Measurements from ENCODE around the gene PLCG2.
"Not testable (repeated sequence)": the region's sequence is repeated elsewhere in the genome, so short reads cannot be mapped to it uniquely, and the experiment has no call there.

Gene PLCG2

DNA sequence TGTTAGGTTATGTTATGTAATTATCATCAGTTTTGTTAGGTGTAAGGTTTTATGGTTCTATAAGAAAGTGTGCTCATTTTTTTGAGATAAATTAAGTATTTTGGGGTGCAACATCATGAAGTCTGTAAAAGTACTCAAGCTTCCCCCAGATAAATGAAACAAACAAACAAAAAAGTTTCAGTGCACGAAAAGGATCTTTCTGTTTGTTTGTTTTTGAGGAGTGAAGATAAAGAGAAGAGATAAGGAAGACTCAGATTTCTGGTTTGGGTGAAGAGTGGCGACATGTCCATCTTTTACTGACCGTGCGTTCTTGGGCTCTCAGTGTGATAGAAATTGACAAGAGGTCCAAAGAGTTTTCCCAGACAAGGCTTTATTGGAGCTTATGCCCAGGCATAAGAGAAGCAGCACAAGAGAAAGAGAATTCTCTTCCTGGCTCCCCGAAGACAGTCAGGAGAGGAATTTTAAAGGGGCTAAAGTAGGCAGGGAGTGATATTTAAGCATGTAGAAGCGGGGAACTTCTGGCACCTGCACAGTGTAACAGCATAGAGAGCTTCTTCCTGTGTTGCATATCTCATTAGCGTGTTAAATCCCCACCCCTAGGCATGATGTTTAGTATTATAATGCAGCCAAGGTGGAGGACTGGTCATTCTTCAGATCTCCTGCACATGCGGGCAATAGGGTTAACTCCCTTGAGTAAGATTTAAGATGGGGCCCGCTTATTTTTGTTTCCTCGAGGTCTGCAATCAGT lies 71.3 kb downstream of the PLCG2 start:
- DNase-seq: no peak

DNA sequence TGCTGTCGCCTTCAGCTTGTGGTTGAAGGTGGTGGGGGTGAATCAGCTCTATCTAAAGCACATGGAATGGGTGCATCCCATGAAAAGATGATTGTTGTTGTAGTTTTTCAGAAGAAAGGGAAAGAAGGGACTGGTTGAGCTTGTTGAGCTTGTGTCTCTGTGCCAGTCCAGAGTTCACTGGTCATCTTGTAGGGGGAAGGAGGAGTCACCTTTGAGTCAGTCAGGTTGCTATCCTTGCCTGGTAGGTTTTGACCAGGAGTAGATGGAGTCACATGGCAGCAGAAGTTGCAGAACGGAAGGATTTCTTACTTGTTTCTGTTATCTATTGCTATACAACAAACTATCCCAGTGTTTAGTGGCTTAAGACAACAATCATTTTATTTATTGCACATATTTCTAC lies 73.3 kb downstream of the PLCG2 start:
- DNase-seq: no peak

DNA sequence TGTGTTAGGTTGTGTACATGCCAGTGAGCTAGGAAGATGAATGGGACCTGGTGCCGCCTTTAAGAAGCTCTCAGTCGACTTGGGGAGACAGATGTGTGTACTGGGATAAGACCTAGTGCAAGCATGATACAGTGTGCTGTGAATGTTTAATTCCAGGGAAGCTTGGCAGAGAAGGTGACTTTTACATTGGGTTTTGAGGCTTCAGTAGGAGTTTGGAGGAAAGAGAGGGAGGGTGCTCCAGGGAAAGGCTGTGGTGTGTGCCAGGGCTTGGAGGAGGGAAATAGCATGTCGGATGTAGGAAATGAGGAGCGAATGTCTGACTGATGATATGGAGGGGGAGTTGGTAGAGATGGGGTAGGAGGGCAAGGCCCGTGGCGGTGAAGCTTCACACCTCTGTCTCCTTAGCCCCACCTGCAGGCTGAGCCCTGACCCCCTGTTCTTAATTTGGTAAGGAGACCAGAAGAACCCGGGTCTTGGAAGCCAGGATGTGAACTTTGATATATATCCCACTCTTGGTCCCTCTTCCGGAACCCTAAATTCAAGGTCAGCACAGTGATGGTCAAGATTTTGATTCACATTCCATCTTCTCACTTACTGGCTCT lies 76.6 kb downstream of the PLCG2 start:
- no peak for DNase-seq

DNA sequence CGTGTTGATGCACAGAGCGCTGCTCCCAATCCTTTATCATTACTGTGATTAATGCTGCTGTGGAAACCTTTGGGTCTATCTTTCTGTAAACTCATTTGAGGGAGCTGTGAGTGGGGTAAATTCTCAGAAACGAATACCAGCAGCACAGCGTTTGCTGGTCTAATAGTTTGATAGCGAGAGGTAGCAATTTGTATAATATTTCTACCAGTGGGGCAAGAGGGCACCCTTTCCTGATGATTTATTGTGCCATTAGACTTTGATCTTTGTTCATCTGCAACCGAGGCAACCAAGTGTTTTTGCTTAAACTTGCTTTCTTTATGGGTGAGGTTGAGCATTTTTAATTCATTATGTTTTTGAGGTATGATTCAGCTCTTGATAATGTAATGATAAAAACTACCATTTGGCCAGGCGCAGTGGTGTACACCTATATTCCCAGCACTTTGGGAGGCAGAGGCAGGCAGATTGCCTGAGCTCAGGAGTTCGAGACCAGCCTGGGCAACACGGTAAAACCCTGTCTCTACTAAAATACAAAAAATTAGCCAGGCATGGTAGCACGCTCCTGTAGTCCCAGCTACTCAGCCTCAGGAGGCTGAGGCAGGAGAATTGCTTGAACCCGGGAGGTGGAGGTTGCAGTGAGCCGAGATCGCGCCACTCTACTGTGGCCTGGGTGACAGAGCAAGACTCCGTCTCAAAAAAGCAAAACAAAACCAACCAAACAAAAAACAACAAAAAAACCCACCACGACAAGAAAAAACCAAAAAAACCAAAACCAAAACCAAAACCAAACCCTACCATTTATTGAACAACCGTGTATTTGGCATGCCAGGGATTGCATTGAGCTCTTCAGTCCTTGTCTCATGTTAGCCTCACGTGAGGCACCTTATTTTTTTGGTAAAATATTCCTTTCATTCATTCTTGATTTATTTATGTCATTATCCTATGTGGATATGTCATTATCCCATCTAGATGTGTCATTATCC lies 81.5 kb downstream of the PLCG2 start:
- DNase-seq: no peak

DNA sequence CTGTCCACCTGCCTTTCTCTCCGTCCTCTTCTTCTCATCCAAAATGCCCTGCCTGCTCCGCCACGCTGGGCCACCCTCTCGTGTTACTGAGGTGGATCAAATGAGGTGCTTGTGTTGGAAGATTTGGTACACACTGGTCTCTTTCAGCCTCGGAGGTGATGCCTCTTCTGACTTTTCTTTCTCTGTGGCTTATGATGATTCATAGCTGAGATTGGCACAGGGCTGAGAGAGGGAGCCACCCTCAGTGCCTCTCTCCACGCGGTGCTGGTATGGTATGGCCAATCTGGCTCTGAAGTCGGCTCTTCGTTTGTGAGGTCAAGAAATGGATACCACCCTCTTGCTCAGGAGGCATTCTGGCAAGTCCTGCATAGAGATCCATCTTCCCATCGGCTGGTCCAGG lies 82.4 kb downstream of the PLCG2 start:
- DNase-seq: no peak

DNA sequence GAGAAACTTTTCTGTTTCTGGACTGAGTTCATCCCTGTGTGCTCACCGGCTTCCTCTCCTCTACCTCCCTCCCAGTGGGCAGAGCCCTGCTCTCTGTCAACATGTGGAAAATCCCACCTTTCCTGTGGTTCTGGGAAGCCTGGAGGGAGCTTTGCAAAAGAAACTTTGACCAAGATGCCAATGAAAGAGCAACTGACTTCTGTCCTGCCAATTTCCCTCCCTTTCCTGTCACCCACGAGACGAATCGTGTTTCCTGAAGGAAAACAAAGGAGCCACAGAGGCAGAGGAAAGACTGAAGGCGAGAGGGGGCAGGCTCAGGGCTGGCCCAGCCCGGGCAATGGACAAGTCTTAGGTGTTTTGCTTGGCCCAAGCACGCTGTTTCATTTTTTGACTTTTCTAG lies 82.8 kb downstream of the PLCG2 start:
- DNase-seq: no peak

DNA sequence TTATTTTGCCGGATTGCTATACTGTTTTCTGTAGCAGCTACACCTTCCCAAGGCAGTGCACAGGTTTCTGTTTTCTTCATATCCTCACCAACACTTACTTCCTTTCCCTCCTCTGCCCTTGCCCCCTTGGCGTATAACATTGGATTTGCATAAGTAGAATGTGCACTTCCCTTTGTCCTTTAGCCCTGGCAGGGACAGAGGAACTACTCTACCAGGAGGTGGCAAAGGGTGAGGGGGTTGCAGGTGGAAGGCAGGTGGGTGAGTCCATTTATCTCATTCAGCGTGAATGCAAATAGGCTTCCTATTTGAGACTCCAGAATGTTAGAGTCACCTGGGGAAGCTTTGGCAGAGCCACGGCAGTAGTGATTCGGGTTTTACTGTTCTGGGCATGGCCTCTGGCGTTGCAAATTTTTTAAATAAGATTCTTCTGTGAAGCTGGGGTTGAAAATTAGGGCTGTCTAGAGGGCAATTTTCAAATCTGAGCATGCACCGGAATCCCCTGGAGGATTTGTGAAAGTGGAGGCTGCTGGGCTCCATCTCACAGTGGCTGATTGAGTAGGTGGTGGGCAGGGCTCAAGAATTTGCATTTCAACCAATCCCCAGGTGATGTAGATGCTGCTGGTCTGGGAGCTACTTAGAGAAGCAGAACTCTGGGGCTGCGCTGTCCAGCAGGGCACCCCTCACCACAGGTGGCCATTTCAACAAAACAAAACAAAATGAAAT lies 84.7 kb downstream of the PLCG2 start:
- no peak for DNase-seq

DNA sequence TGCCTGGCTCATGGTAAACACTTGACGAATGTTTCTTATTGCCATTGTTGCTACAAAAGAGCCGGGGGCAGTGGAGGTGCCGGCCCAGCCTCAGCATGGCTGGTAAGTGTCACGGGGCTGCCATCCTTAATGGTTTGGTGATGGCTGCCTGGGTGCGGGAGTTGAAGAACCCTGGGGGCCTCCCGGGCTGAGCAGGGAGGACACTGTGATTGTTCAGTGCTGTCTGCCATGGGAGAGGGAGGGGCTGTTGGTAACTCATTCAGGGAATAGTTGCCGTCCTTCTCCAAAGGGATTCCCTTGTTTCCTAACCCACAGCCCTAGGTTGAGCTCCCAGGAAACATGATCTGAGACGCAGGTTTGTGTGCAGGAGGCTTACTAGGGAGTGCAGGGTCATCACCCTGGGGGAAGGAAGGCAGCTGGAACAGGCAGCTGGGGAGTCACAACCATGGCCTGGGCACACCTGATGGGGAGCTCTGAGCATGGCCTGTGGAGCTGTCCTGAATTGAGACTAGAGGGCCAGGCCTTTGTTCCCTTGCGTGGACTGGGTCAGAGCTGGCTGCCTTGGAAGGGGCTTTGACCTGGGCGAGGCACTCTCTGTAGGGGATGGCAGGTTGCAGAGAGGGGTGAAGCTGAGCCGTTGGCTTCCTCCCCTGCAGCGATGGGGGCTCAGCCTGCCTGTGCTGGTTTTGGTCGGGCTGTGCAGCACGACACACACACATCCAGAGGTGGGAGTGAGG lies 85.7 kb downstream of the PLCG2 start:
- DNase-seq: no peak

DNA sequence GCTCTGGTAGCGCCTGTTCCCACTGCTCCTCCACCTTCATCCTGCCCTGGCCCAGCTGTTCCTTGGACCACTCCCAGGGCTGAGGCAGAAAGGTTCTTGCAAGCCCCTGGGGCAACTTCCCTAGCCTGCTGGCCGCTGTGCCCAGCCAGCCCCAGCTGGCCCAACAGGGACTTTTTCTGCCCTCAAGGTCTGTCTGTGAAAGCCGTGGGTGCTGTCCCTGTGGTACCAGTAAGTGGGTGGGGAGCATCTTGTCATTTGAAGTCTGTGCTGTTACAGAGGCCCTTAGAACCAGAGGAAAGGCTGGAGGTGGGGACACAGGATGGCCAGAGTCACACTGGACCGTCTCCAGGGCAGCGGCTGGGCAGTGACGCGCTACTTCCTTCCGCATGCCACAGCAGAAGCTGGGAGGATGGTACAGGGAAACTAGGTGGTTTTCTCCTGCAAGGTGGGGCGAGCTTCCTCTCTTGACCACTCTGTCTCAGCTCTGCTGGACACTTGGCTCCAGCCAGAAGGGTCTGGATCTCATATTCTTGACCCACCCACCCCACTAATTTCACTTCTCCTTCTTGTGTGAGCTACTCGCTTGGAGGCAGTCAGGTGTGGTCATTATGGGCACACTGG lies 87.8 kb downstream of the PLCG2 start:
- DNase-seq: no peak

DNA sequence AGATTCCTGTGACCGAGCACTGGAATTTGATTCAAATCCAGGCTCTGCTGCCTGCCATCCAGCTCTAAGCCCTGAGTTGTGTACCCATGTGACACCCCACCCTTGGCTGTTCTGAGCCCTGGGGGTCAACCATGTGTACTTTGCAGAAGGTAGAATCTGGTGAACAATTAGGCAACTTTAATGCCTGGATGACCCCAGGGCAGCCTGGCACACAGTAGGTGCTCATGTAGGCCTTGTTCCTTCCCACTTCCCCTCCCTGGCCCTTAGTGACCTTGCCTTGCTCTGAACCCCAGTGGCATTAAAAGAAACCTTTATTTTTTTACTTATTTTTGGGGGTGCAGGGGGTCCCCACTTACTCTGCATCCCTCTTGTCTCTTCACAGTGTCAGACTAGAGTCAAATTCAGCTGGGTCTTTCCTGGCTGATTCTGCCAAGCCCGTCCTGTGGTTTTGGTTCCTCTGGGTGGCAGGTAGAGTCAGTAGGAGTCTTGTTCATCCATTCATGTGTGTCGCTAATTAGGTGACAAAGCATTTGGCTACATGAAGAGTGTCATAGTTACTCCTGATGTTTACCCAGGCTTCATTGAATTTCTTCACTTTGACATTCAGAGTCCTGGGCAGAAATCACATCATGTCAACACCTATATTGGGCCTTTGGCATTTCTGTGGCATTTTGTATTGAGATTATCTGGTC lies 89.1 kb downstream of the PLCG2 start:
- DNase-seq: no peak

DNA sequence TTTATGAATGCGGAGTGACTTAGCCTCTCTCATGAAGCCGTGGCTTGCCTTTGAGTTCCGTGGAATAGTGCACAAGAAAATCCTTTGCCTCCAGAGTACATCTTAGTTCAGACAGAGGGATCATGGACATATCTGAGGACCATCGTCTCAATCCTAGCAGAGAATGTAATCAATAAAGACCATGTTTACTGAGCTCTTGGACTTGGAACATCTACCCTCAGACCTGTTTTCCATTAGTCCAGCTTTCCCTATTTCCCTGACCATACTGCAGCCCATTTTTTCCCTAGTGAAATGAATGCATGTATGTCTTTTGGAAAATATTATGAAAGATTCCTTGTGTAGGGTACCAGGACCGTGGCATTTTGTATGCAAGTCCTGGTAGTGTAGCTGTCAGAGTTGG lies 90.2 kb downstream of the PLCG2 start:
- no peak for DNase-seq

DNA sequence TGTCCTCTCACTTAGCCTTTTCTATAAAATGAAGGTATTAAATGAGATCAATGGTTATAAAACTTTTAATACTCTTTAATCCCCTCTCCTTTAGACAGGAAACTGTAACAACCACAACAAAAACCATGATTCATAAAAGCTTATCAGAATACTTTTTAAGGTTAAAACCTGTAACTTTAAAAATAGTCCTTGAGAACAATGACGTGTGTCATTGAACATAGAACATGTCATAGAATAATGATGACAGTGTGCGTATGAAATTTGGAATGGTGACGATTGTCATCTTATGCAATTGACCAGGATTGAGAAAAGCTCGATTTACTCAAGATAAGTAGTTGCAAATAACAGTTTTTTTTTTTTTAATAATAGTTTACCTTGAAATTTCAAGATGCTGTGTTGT lies 94.1 kb downstream of the PLCG2 start:
- DNase-seq: no peak

DNA sequence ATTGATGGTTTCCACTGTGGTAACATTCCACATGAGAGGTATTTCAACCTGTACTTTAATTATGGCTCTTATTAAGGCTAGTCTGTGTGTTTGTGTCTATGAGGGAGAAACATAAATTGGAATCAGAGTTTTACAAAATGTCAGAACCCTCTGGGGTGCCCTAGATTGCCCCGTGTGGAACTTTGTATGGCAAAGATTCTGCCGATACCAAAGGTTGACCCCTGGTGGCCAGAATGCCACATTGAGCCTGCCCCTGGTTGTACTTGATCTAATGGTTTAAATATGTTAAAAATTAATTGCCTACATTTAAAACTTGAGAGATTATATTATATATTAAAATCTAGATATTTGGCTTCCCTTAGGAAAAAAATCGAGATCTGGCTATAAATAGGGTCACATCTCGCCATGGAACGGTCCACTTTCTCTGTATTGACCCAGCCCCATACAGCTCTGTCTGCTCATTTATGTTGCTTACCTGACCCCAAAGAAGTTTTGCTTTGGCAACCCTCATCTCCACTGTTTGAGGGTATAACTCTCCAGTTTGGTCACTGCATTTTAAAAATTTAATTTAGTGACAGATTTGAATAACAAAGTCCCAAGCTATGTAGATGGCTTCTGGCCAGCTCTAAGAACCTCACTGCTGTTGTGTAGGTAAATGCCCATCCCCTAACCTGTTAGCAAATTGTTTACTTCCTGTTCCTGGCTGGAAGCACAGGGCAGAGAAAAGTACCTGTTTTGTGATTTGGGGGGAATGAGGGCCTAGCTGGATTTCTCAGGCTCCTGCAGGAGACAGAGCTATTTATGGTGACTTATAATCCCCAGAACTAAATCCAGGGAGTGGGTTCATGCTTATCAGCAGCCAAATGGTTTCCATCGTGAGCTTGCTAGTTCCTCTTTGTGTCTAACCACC lies 95.0 kb downstream of the PLCG2 start:
- peak; percentile 70 to 73 for DNase-seq

DNA sequence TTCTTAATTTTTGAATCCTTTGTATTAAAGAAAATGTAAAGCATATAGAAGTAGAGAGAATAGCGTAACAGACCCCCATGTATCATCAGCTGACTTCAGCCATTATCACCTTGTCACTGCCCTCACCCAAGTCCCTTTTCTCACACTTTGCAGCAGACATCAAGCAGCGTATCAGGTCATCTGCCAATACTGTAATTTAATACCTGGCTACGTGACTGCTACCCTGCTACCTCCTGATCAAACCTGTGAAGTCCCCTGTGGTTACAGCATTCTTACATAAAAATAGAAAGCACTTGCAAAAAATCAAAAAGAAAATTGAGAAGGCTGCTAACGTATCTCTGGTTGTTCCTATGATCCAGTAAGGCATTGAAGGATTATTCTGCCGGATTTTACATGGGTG lies 96.4 kb downstream of the PLCG2 start:
- no peak for DNase-seq

DNA sequence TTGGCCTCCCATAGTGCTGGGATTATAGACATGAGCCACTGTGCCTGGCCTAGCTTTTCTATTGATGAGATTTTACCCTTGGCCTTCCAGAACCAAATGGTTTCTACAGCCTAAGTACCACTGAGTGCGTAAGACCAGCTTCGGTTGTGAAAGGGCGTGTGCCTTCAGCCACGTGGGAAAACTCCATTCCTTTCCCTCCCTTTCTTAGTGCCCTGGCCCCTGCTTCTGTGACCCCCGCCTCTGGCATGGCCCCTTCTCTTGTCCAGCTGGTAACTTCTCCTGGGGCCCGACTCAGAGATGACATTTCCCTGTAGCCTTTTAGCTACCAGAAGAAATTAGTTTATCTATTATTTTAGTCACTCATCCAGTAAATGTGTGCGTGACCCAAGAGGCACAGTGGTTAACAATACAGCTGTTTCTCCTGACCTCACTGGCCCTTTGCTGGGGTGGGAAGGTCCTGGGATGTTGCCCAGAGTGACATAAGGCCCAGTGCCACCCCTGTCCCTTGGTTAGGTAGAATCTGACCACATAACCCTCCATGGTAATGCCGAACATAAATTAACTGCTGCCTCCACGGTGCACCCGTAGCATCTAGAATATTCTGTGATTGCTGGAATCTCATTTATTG lies 97.3 kb downstream of the PLCG2 start:
- DNase-seq: no peak

DNA sequence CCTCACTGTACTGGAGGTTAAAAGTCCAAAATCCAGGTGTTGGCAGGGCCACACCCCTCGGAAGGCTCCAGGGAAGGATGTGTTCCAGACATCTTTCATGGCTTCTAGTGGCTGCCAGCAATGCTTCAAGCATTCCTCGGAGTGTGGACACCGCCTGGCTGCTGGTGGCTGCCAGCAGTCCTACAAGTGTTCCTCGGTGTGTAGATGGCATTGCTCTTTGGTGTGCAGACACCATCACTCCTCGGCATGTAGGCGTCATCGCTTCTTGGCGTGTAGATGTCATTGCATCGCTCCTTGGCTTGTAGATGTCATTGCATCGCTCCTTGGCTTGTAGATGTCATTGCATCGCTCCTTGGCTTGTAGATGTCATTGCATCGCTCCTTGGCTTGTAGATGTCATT lies 98.4 kb downstream of the PLCG2 start:
- DNase-seq: not testable (repeated sequence)

DNA sequence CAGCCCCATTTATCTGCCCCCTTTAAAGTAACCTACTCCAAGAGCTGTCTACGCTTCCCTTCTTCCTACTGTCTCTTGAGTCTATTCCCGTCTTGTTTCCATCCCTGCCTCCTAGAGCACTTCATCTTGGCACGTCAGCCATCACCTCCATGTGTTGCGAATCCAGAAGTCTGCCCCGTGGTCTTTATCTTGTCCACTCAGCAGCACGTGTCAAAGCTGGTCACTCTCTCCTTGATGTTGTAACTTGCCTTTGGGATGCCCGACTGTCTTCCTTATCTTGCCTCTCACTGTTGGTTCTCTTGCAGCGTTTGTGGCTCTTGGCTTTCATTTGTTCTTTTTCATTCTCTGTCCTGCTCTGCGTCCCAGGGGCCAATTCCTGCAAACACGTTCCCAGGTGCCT lies 99.4 kb downstream of the PLCG2 start:
- DNase-seq: no peak

DNA sequence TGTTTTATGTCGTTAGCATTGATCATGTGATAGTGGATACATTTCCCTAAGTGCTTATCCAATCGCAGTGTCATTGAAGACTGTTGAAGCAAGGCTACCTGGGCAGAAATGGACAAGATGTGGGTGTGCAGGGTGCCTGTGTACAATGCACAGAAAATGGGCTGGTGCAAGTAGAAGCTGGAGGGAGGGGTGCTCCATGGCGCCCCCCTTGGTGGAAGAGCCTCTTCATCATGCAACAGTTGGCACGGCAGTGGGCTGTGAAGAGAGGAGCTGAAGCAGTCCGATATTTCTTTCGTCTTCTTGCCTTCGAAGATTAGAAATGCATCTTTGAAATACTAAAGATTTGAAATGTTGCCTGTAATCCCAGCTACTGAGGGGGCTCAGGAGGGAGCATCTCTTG lies 100.5 kb downstream of the PLCG2 start:
- DNase-seq: peak in 1 of 2 experiments; percentile 34

DNA sequence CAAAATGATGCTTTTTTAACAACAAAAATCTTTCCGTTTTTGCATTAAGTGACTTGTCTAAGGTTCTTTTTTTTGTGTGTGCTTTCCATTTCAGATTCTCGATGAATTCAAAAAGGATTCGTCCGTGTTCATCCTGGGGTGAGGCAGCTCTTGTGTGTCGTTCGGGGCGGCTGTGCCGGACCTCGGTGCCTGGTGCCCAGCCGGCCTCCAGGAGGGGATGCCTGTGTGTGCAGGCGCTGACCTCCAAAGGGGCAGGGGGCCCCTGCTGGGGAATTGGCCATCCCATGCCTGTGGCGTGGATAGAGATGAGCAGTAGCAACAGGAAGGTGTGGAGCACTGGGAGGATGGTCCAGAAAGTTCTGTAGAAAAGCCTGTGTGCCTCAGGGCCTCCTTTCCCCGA lies 101.7 kb downstream of the PLCG2 start:
- DNase-seq: no peak

DNA sequence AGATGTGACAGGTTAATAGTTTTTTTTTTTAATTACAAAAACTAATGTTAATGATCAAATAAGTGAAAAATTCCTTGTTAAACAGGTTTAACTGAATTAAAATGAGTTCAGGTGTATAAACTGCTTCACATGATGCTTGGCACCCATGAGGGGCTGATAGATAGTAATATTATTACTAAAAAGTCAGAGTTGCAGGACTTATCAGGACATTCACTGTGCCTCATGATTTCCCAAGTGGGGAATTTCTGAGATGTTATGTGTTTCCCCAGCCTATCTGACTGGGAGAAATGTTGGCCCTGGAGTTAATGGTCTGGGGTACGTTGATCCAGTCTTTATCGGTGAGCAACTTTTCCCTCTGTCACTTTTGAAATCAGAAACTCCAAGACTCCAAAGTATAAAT lies 102.1 kb downstream of the PLCG2 start:
- DNase-seq: no peak
